MM.1S (cell line): ENCODE data around the gene LTBP3.
A peak's percentile ranks its signal among the peaks of the same experiment; 100 is the strongest.

Experiments used
- DNase-seq: peaks from one replicate; pipeline ENCODE4 v3.0.0-alpha.2; 2015
- H2AFZ ChIP-seq: fragments of 300-600 bp; sonication (generic); 2 replicates; pipeline ENCODE4 v1.6.0; 2016; ENCODE audit warnings: antibody characterized with exemption, low read length
- H3F3A ChIP-seq: fragments of 300-600 bp; sonication (generic); 2 replicates; pipeline ENCODE4 v1.6.1; 2016; ENCODE audit warnings: mild to moderate bottlenecking, antibody characterized with exemption, low read length, moderate library complexity, mixed read lengths; ENCODE audit not compliant: insufficient read depth
- H3K27ac ChIP-seq: fragments of 300-600 bp; sonication (generic); 2 replicates; pipeline ENCODE4 v1.5.1; 2016; ENCODE audit warnings: mild to moderate bottlenecking, low read length
- H3K27me3 ChIP-seq: fragments of 300-600 bp; sonication (generic); replicated peaks from 2 replicates; pipeline ENCODE4 v1.6.0; 2016; ENCODE audit warnings: low read length; ENCODE audit not compliant: insufficient read depth
- H3K36me3 ChIP-seq: fragments of 300-600 bp; sonication (generic); replicated peaks from 2 replicates; pipeline ENCODE4 v1.6.1; 2016; ENCODE audit warnings: mild to moderate bottlenecking, low read length, mixed read lengths; ENCODE audit not compliant: insufficient read depth
- H3K4me1 ChIP-seq: fragments of 300-600 bp; sonication (generic); 2 replicates; pipeline ENCODE4 v1.6.1; 2016; ENCODE audit warnings: low read length, mixed read lengths
- H3K4me2 ChIP-seq: fragments of 300-600 bp; sonication (generic); 2 replicates; pipeline ENCODE4 v1.6.0; 2016; ENCODE audit warnings: low read depth, low read length
- H3K4me3 ChIP-seq: fragments of 300-600 bp; sonication (generic); 2 replicates; pipeline ENCODE4 v1.5.1; 2016; ENCODE audit warnings: low read length, mixed read lengths
- H3K79me2 ChIP-seq: fragments of 300-600 bp; sonication (generic); 2 replicates; pipeline ENCODE4 v1.6.1; 2016; ENCODE audit warnings: mixed run types, low read length, mixed read lengths
- H3K9ac ChIP-seq: fragments of 300-600 bp; sonication (generic); 2 replicates; pipeline ENCODE4 v1.6.1; 2016; ENCODE audit warnings: low read length, mixed read lengths
- H3K9me2 ChIP-seq: fragments of 300-600 bp; sonication (generic); replicated peaks from 2 replicates; pipeline ENCODE4 v1.6.1; 2016; ENCODE audit warnings: mild to moderate bottlenecking, low read length, mixed read lengths; ENCODE audit not compliant: insufficient read depth
- H3K9me3 ChIP-seq: fragments of 300-600 bp; sonication (generic); replicated peaks from 2 replicates; pipeline ENCODE4 v1.6.1; 2016; ENCODE audit warnings: mild to moderate bottlenecking, low read length, mixed read lengths; ENCODE audit not compliant: insufficient read depth
- H4K20me1 ChIP-seq: fragments of 300-600 bp; sonication (generic); 2 replicates; pipeline ENCODE4 v1.6.1; 2016; ENCODE audit warnings: mild to moderate bottlenecking, low read length, moderate library complexity, mixed read lengths; ENCODE audit not compliant: insufficient read depth
- CTCF ChIP-seq: fragments of 300-600 bp; sonication (generic); IDR thresholded peaks from 2 replicates; pipeline ENCODE4 v1.5.1; 2016; ENCODE audit warnings: antibody characterized with exemption, low read length, mixed read lengths
- EZH2 ChIP-seq: fragments of 300-600 bp; sonication (generic); optimal IDR thresholded peaks from 2 replicates; pipeline ENCODE3; 2017; ENCODE audit warnings: low read depth, mild to moderate bottlenecking, antibody characterized with exemption, low read length, mixed read lengths
- EZH2phosphoT487 ChIP-seq: fragments of 300-600 bp; sonication (generic); IDR thresholded peaks from 2 replicates; pipeline ENCODE4 v1.6.1; 2018; ENCODE audit warnings: antibody characterized with exemption, low read length

The LTBP3 gene

DNA sequence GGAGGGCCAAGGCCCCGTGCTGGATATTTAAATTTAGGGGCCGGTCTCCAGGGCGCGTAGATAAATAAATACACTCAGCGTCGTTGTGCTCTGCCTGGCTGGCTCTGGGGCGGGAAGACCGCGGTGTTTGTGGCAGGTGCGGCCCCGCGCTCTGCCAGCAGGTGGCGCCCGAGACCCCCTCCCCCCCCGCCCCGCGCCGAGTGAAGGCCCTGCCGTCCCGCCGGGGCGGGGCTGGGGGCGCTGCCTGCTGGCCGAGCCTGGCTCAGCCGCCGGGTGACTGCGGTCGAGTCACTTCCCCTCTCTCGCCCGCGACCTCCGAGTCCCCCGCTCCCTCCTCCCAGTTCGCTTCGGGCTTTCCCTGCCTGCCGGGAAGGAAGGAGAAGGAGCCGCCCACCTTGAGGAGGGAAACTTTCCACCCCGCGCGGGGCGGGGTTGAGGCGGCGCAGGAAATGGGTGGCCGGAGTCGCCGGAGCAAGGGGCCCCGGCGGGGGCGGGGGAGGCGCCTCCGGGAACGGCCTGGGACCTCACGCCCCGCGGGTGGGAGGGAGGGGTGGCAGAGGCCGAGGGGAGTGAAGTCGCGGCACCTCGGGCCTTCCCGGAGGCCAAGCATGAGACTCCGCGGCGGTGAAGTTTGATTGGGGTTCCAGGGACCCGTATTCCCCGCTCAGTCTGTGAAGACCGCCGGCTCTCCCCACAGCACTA lies 16.1 kb upstream of the LTBP3 start:
- Histone ChIP-seq H3K79me2 (peaks cover 71% of the 10 kb centered on the region), H3F3A (peaks cover 49% of the 10 kb centered on the region)

GRCh38 chr11:65573391-65574079 lies 15.4 kb upstream of the LTBP3 start:
- Histone ChIP-seq H3K4me3 (peak overlapping the region; percentile 69), H3K27me3 (no peaks in the 10 kb centered on the region), H3K79me2 (peaks cover 73% of the 10 kb centered on the region), H3K36me3 (no peaks in the 10 kb centered on the region), H3F3A (peaks cover 53% of the 10 kb centered on the region), H3K9me2 (no peaks in the 10 kb centered on the region), H4K20me1 (no peaks in the 10 kb centered on the region), H2AFZ (no peak overlapping the region), H3K4me2 (peak overlapping the region; percentile 89), H3K9me3 (no peaks in the 10 kb centered on the region), H3K9ac (peak overlapping the region; percentile 61), H3K4me1 (peaks cover 35% of the 10 kb centered on the region), H3K27ac (peak overlapping the region; percentile 83)
- TF ChIP-seq EZH2: no peak
- TF ChIP-seq CTCF: no peak
- TF ChIP-seq EZH2phosphoT487: no peak
- DNase-seq: peak; percentile 29

More for the DNA sequence above, 16.1 kb upstream of the LTBP3 start:
- Histone ChIP-seq H4K20me1 (no peaks in the 10 kb centered on the region), H3K4me1 (peaks cover 32% of the 10 kb centered on the region), H3K9ac (peak overlapping the region; percentile 75), H3K9me3 (no peaks in the 10 kb centered on the region), H3K4me3 (peak overlapping the region; percentile 69), H3K4me2 (peak overlapping the region; percentile 89), H3K9me2 (no peaks in the 10 kb centered on the region), H3K27ac (peak overlapping the region; percentile 83), H3K27me3 (no peaks in the 10 kb centered on the region), H3K36me3 (no peaks in the 10 kb centered on the region), H2AFZ (no peak overlapping the region)
- DNase-seq: peak; percentile 94
- no peak for TF ChIP-seq EZH2
- peak; percentile 62 for TF ChIP-seq CTCF
- no peak for TF ChIP-seq EZH2phosphoT487

DNA sequence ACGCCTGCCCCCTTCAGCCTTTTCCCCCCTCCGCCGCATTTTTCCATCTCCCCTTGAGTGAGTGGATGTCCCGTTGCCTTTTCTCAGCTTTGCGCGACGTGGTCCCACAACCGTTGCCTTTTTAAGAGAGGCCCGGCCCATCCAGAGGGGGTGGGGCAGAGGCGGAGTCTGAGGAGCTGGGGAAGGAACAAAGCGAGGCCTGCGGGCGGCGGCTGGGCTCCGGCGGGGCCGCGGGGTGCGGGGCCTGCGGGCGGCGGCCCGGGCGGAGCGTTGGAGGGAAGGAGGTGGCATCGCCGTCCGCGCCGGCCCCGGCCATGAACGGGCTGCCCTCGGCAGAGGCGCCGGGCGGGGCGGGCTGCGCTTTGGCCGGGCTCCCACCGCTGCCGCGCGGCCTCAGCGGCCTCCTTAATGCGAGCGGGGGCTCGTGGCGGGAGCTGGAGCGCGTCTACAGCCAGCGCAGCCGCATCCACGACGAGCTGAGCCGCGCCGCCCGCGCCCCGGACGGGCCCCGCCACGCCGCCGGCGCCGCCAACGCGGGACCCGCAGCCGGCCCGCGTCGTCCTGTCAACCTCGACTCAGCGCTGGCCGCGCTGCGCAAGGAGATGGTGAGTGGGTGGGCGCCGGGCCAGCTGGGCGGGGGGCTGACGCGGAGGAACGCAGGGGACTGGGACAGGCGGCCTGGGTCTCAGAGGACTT lies 14.3 kb upstream of the LTBP3 start, which contains the start of gene FAM89B:
Gene FAM89B, plus strand, starts transcription at position 183 of the 696 bp plus-strand sequence. Its CDS starts 132 bp downstream, at position 315.
- Histone ChIP-seq H3K9me2 (no peaks in the 10 kb centered on the region), H3K4me2 (peak within 1 kb of the TSS; percentile 93), H4K20me1 (no peaks in the 10 kb centered on the region), H3K9ac (peak within 1 kb of the TSS; percentile 86), H3K9me3 (no peaks in the 10 kb centered on the region), H3K79me2 (peaks cover 73% of the 10 kb centered on the region), H3K27me3 (no peaks in the 10 kb centered on the region), H2AFZ (no peak within 1 kb of the TSS), H3F3A (peaks cover 53% of the 10 kb centered on the region), H3K36me3 (no peaks in the 10 kb centered on the region), H3K4me3 (peak within 1 kb of the TSS; percentile 98), H3K27ac (peak within 1 kb of the TSS; percentile 92; the same call in 1 of the 2 replicates), H3K4me1 (peaks cover 31% of the 10 kb centered on the region)
- peak; percentile 89 for DNase-seq
- no peak for TF ChIP-seq CTCF
